ENCODE results near the gene WFDC8. TPM values are rescaled to one million over a fixed set of nuclear protein-coding genes. Genes with fewer than 3 reads are reported as not detected.

WFDC8 gene
- total RNA-seq, 4 donors from 2014 or later: not detected

DNA sequence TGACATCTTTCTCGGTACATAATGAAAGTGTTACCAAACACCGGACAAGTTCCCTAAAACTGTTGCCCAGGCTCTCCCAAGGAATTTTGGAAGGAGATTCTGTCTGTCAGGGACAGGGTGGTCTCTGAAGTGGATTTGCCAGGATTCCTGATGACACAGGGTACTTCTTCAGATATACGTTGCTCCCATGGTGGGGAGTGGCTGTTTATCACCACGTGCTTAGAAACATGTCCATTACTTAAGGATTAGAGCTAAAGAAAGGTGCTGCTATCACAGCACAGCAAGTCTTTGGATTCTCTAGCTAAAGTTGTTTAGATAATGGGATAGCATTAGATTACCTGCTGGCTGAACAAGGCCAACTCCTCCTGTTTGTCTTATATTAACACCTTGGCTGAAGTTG is 70.0 kb downstream of the WFDC8 start:
- H3K4me1 ChIP-seq: no peaks in the 10 kb centered on the region
- TF ChIP-seq POLR2AphosphoS5 (IDR thresholded peaks at IDR 0.05): no peak

DNA sequence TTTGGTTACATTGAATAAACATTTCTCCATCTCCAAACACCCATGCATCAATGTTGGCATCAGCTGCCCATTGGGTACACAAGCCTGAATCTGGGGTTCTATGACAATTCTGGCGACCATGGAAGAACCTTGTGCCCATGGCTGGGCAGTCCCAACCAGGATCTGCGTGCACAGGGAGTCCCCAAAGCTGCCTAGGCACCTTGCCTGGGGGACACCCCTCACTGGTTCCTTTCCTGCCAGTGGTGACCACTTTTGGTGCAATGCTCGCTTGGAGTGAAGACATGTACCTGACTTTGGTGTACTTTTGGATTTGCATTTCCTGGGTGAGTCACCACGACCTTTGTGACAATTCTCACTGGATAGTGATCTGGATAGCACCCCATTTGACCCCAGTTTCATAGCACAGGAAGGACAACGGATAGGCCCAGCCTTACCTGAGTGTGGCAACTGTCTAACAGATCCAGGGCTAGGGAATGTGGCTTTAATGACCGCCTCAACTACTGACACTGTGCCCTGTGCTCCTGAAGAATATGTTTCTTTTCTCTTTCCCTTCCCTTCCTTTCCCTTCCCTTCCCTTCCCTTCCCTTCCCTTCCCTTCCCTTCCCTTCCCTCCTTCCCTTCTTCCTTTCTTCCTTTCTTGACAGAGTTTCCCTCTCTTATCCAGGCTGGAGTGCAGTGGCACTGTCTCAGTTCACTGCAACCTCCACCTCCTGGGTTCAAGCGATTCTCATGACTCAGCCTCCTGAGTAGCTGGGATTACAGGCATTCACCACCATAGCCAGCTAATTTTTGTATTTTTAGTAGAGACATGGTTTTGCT is 70.8 kb downstream of the WFDC8 start:
- TF ChIP-seq POLR2A (IDR thresholded peaks at IDR 0.05) (no peak), POLR2AphosphoS5 (IDR thresholded peaks at IDR 0.05) (no peak), EP300 (IDR thresholded peaks at IDR 0.05) (no peak)
- TF ChIP-seq, protein P1, sequence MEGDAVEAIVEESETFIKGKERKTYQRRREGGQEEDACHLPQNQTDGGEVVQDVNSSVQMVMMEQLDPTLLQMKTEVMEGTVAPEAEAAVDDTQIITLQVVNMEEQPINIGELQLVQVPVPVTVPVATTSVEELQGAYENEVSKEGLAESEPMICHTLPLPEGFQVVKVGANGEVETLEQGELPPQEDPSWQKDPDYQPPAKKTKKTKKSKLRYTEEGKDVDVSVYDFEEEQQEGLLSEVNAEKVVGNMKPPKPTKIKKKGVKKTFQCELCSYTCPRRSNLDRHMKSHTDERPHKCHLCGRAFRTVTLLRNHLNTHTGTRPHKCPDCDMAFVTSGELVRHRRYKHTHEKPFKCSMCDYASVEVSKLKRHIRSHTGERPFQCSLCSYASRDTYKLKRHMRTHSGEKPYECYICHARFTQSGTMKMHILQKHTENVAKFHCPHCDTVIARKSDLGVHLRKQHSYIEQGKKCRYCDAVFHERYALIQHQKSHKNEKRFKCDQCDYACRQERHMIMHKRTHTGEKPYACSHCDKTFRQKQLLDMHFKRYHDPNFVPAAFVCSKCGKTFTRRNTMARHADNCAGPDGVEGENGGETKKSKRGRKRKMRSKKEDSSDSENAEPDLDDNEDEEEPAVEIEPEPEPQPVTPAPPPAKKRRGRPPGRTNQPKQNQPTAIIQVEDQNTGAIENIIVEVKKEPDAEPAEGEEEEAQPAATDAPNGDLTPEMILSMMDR (IDR thresholded peaks at IDR 0.05): no peak
- Histone ChIP-seq H3K4me1 (no peaks in the 10 kb centered on the region), H3K27me3 (peaks cover 17% of the 10 kb centered on the region), H3K4me3 (no peak overlapping the region), H3K36me3 (no peaks in the 10 kb centered on the region), H3K9me3 (no peaks in the 10 kb centered on the region), H3K27ac (no peak overlapping the region)
- no peak for ATAC-seq
- 60 to 67% methylated on average over 1 to 4 of the region's 7 CpGs for WGBS, 2 donors (ENCODE audit: low coverage in 1 of 2)

More for the DNA sequence above, 70.0 kb downstream of the WFDC8 start:
- Histone ChIP-seq H3K36me3 (no peaks in the 10 kb centered on the region), H3K9me3 (no peaks in the 10 kb centered on the region), H3K27me3 (peaks cover 16% of the 10 kb centered on the region), H3K4me3 (no peak overlapping the region), H3K27ac (no peak overlapping the region)
- WGBS, 2 donors (ENCODE audit: low coverage in 1 of 2): 37 to 100% methylated on average over 1 to 2 of the region's 4 CpGs
- ATAC-seq: no peak

DNA sequence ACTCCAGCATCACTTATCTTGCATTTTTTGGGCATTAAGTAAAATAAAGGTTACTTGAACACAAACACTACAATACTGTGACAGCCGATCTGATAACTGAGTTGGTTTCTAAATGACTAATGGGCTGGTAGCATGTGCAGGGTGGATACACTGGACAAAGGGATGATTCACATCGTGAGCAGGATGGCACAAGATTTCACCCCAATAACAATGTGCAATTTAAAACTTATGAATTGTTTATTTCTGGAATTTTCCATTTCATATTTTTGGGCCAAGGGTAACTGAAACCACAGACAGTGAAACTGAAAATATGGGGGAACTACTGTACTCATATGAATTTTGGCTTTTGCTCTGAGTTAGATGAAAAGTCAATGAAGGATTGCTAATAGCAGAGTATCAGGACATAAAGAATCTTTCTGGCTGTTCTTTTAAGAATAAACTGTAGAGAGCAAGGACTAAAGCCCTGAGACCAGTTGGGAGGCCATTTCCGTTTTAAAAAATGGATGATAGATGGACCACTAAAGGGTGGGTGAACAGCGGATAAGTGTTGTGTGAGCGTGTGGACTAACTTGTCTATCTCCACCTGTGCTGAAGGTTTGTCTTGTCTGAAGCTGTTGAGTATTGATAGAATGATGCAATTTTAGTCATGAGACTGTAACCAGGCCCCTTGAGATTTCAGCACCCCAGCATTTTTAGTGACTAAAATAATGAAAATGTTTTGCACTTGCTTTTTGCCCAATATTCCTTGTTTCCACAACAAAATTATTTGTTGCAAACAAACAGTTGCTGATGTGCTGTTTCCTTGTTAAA is 71.9 kb downstream of the WFDC8 start:
- TF ChIP-seq POLR2A (IDR thresholded peaks at IDR 0.05): no peak
- no peak for TF ChIP-seq POLR2AphosphoS5 (IDR thresholded peaks at IDR 0.05)
- TF ChIP-seq, protein P1 (IDR thresholded peaks at IDR 0.05): no peak
- TF ChIP-seq EP300 (IDR thresholded peaks at IDR 0.05): no peak
- WGBS, 2 donors (ENCODE audit: low coverage in 1 of 2): 63 to 85% methylated on average over 5 of the region's 5 CpGs
- no peak overlapping the region for H3K27ac ChIP-seq
- no peaks in the 10 kb centered on the region for H3K9me3 ChIP-seq
- H3K4me3 ChIP-seq: no peak overlapping the region
- H3K36me3 ChIP-seq: no peaks in the 10 kb centered on the region
- H3K27me3 ChIP-seq: peaks cover 21% of the 10 kb centered on the region
- ATAC-seq: no peak
- no peaks in the 10 kb centered on the region for H3K4me1 ChIP-seq

DNA sequence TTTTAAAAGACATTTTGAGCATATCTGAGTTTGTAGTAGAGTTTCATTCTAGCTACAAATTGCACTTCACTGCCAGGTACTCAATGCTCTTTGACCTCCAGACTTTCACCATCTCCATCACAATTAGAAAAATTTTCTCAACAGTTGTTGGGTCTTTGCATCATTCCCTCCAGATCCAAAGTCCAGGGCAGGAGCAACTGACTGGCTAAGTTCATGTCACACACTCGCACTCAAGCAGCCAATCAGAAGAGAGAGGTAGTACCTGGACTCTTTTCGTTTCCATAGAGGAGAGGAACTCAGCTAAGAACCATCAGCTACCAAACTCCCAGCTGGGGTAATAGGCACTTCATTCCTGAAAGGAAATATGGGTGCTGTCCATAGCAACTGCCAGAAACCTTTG is 72.7 kb downstream of the WFDC8 start:
- Histone ChIP-seq H3K4me1 (no peaks in the 10 kb centered on the region), H3K36me3 (no peaks in the 10 kb centered on the region), H3K9me3 (no peaks in the 10 kb centered on the region), H3K4me3 (no peak overlapping the region), H3K27ac (no peak overlapping the region), H3K27me3 (peaks cover 21% of the 10 kb centered on the region)
- no peak for TF ChIP-seq POLR2AphosphoS5 (IDR thresholded peaks at IDR 0.05)
- no peak for ATAC-seq
- WGBS, 2 donors (ENCODE audit: low coverage in 1 of 2): 80 to 100% methylated on average over 1 to 2 of the region's 2 CpGs

DNA sequence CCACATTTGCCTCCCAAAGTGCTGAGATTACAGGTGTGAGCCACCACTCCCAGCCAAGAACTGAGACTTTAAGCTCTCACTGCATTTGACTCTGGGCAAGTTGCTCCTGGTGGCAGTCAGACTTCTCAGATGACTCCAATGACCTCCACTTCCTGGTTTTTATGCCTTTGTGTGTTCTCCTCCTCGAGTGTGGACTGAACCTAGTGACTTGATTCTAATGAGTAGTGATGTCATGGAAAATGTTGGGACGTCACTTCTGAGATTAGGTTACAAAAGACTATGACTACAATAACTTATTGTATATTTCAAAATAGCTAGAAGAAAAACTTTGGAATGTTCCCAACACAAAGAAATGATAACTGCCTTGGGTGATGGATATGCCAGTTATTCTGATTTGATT is 75.7 kb downstream of the WFDC8 start:
- no peak overlapping the region for H3K4me3 ChIP-seq
- no peak overlapping the region for H3K27ac ChIP-seq
- ATAC-seq: no peak
- no peaks in the 10 kb centered on the region for H3K4me1 ChIP-seq
- TF ChIP-seq EP300 (IDR thresholded peaks at IDR 0.05) (no peak), POLR2A (IDR thresholded peaks at IDR 0.05) (no peak), POLR2AphosphoS5 (IDR thresholded peaks at IDR 0.05) (no peak)
- TF ChIP-seq, protein P1 (IDR thresholded peaks at IDR 0.05): no peak
- H3K27me3 ChIP-seq: peaks cover 39% of the 10 kb centered on the region
- no peaks in the 10 kb centered on the region for H3K9me3 ChIP-seq
- no peaks in the 10 kb centered on the region for H3K36me3 ChIP-seq
- 42 to 53% methylated on average over 2 of the region's 2 CpGs for WGBS, 2 donors (ENCODE audit: low coverage in 1 of 2)

Measured in gastroesophageal sphincter (tissue), 4 donors.